ENCODE results near the gene LAMC2.

LAMC2 gene

GRCh38 chr1:183197762-183198161 is 11.7 kb downstream of the LAMC2 start:
- WGBS (ENCODE audit: insufficient coverage) = 92% methylated on average over 4 of the region's 4 CpGs
- Histone ChIP-seq H3K4me3 (ENCODE audit: control insufficient read depth in 1 of 7, extremely low read depth in 1 of 7, insufficient read depth in 4 of 7, low read depth in 2 of 7, low read length in 6 of 7) (no peak overlapping the region), H3K36me3 (ENCODE audit: control insufficient read depth in 4 of 4, insufficient read depth in 4 of 4, low read length in 3 of 4) (no peaks in the 10 kb centered on the region), H3K4me1 (ENCODE audit: control extremely low read depth in 1 of 4, control insufficient read depth in 4 of 4, insufficient read depth in 4 of 4, low read length in 3 of 4) (peaks cover 0 to 11% (median 6%) of the 10 kb centered on the region in 4 experiments), H3K9me3 (ENCODE audit: control extremely low read depth in 1 of 5, control insufficient read depth in 4 of 5, insufficient read depth in 2 of 5, low read depth in 1 of 5, low read length in 4 of 5) (no peaks in the 10 kb centered on the region), H3K27me3 (replicated peaks in 2 of 5; ENCODE audit: control insufficient read depth in 4 of 5, insufficient read depth in 5 of 5, low read length in 4 of 5) (peaks cover 0 to 6% (median 3%) of the 10 kb centered on the region in 5 experiments), H3K27ac (ENCODE audit: insufficient read depth in 1 of 2, low read depth in 1 of 2, low read length in 2 of 2, poor library complexity in 1 of 2, severe bottlenecking in 2 of 2) (no peak overlapping the region)
- DNase-seq = no peak
- ChIA-PET POLR2A (no interaction called here), CTCF (no interaction called here)

- POLR2A ChIA-PET = no interaction called here
- no peak overlapping the region for H3K4me3 ChIP-seq (ENCODE audit: control insufficient read depth in 1 of 7, extremely low read depth in 1 of 7, insufficient read depth in 4 of 7, low read depth in 2 of 7, low read length in 6 of 7)
- DNase-seq = no peak
- no peaks in the 10 kb centered on the region for H3K36me3 ChIP-seq (ENCODE audit: control insufficient read depth in 4 of 4, insufficient read depth in 4 of 4, low read length in 3 of 4)
- CTCF ChIA-PET = no interaction called here
- H3K27ac ChIP-seq (ENCODE audit: insufficient read depth in 1 of 2, low read depth in 1 of 2, low read length in 2 of 2, poor library complexity in 1 of 2, severe bottlenecking in 2 of 2) = no peak overlapping the region
- no peaks in the 10 kb centered on the region for H3K9me3 ChIP-seq (ENCODE audit: control extremely low read depth in 1 of 5, control insufficient read depth in 4 of 5, insufficient read depth in 2 of 5, low read depth in 1 of 5, low read length in 4 of 5)
- H3K4me1 ChIP-seq (ENCODE audit: control extremely low read depth in 1 of 4, control insufficient read depth in 4 of 4, insufficient read depth in 4 of 4, low read length in 3 of 4) = peaks cover 0 to 11% (median 6%) of the 10 kb centered on the region in 4 experiments
- peaks cover 0 to 6% (median 3%) of the 10 kb centered on the region in 5 experiments for H3K27me3 ChIP-seq (replicated peaks in 2 of 5; ENCODE audit: control insufficient read depth in 4 of 5, insufficient read depth in 5 of 5, low read length in 4 of 5)
- 93% methylated on average over 8 of the region's 9 CpGs for WGBS (ENCODE audit: insufficient coverage)
These were observed 12.4 kb downstream of the LAMC2 start for GRCh38 chr1:183198463-183198862.

- no peak for DNase-seq
- peaks cover 0 to 11% (median 6%) of the 10 kb centered on the region in 4 experiments for H3K4me1 ChIP-seq (ENCODE audit: control extremely low read depth in 1 of 4, control insufficient read depth in 4 of 4, insufficient read depth in 4 of 4, low read length in 3 of 4)
- H3K27ac ChIP-seq (ENCODE audit: insufficient read depth in 1 of 2, low read depth in 1 of 2, low read length in 2 of 2, poor library complexity in 1 of 2, severe bottlenecking in 2 of 2) = no peak overlapping the region
- 100% methylated on average over 3 of the region's 3 CpGs for WGBS (ENCODE audit: insufficient coverage)
- POLR2A ChIA-PET = no interaction called here
- no peak overlapping the region for H3K4me3 ChIP-seq (ENCODE audit: control insufficient read depth in 1 of 7, extremely low read depth in 1 of 7, insufficient read depth in 4 of 7, low read depth in 2 of 7, low read length in 6 of 7)
- CTCF ChIA-PET = no interaction called here
- H3K9me3 ChIP-seq (ENCODE audit: control extremely low read depth in 1 of 5, control insufficient read depth in 4 of 5, insufficient read depth in 2 of 5, low read depth in 1 of 5, low read length in 4 of 5) = no peaks in the 10 kb centered on the region
- H3K27me3 ChIP-seq (replicated peaks in 2 of 5; ENCODE audit: control insufficient read depth in 4 of 5, insufficient read depth in 5 of 5, low read length in 4 of 5) = peaks cover 0 to 6% (median 3%) of the 10 kb centered on the region in 5 experiments
- no peaks in the 10 kb centered on the region for H3K36me3 ChIP-seq (ENCODE audit: control insufficient read depth in 4 of 4, insufficient read depth in 4 of 4, low read length in 3 of 4)
These were observed 13.2 kb downstream of the LAMC2 start for GRCh38 chr1:183199304-183199703.

- ChIA-PET POLR2A (no interaction called here), CTCF (no interaction called here)
- Histone ChIP-seq H3K9me3 (ENCODE audit: control extremely low read depth in 1 of 5, control insufficient read depth in 4 of 5, insufficient read depth in 2 of 5, low read depth in 1 of 5, low read length in 4 of 5) (no peaks in the 10 kb centered on the region), H3K4me1 (ENCODE audit: control extremely low read depth in 1 of 4, control insufficient read depth in 4 of 4, insufficient read depth in 4 of 4, low read length in 3 of 4) (peaks cover 0 to under 1% (median 0%) of the 10 kb centered on the region in 4 experiments), H3K27ac (ENCODE audit: insufficient read depth in 1 of 2, low read depth in 1 of 2, low read length in 2 of 2, poor library complexity in 1 of 2, severe bottlenecking in 2 of 2) (no peak overlapping the region), H3K36me3 (ENCODE audit: control insufficient read depth in 4 of 4, insufficient read depth in 4 of 4, low read length in 3 of 4) (no peaks in the 10 kb centered on the region), H3K27me3 (replicated peaks in 2 of 5; ENCODE audit: control insufficient read depth in 4 of 5, insufficient read depth in 5 of 5, low read length in 4 of 5) (peaks cover 0 to 6% (median 3%) of the 10 kb centered on the region in 5 experiments), H3K4me3 (ENCODE audit: control insufficient read depth in 1 of 7, extremely low read depth in 1 of 7, insufficient read depth in 4 of 7, low read depth in 2 of 7, low read length in 6 of 7) (no peak overlapping the region)
- WGBS (ENCODE audit: insufficient coverage) = 100% methylated on average over 2 of the region's 9 CpGs
- no peak for DNase-seq
These were observed 14.4 kb downstream of the LAMC2 start for GRCh38 chr1:183200451-183200850.

- Histone ChIP-seq H3K9me3 (ENCODE audit: control extremely low read depth in 1 of 5, control insufficient read depth in 4 of 5, insufficient read depth in 2 of 5, low read depth in 1 of 5, low read length in 4 of 5) (no peaks in the 10 kb centered on the region), H3K4me1 (ENCODE audit: control extremely low read depth in 1 of 4, control insufficient read depth in 4 of 4, insufficient read depth in 4 of 4, low read length in 3 of 4) (no peaks in the 10 kb centered on the region), H3K4me3 (ENCODE audit: control insufficient read depth in 1 of 7, extremely low read depth in 1 of 7, insufficient read depth in 4 of 7, low read depth in 2 of 7, low read length in 6 of 7) (no peak overlapping the region), H3K27ac (ENCODE audit: insufficient read depth in 1 of 2, low read depth in 1 of 2, low read length in 2 of 2, poor library complexity in 1 of 2, severe bottlenecking in 2 of 2) (no peak overlapping the region), H3K27me3 (replicated peaks in 2 of 5; ENCODE audit: control insufficient read depth in 4 of 5, insufficient read depth in 5 of 5, low read length in 4 of 5) (peaks cover 0 to 6% (median 2%) of the 10 kb centered on the region in 5 experiments), H3K36me3 (ENCODE audit: control insufficient read depth in 4 of 4, insufficient read depth in 4 of 4, low read length in 3 of 4) (no peaks in the 10 kb centered on the region)
- peak in 1 of 3 donors; percentile 20 for DNase-seq
- ChIA-PET CTCF (no interaction called here), POLR2A (no interaction called here)
- WGBS (ENCODE audit: insufficient coverage) = no CpG with 5 or more reads among the region's 3 CpGs
These were observed 17.0 kb downstream of the LAMC2 start for GRCh38 chr1:183203094-183203493.

GRCh38 chr1:183205196-183205781 is 19.2 kb downstream of the LAMC2 start:
- Histone ChIP-seq H3K27ac (ENCODE audit: insufficient read depth in 1 of 2, low read depth in 1 of 2, low read length in 2 of 2, poor library complexity in 1 of 2, severe bottlenecking in 2 of 2) (no peak overlapping the region), H3K4me3 (ENCODE audit: control insufficient read depth in 1 of 7, extremely low read depth in 1 of 7, insufficient read depth in 4 of 7, low read depth in 2 of 7, low read length in 6 of 7) (no peak overlapping the region), H3K4me1 (ENCODE audit: control extremely low read depth in 1 of 4, control insufficient read depth in 4 of 4, insufficient read depth in 4 of 4, low read length in 3 of 4) (no peaks in the 10 kb centered on the region), H3K36me3 (ENCODE audit: control insufficient read depth in 4 of 4, insufficient read depth in 4 of 4, low read length in 3 of 4) (no peaks in the 10 kb centered on the region), H3K9me3 (ENCODE audit: control extremely low read depth in 1 of 5, control insufficient read depth in 4 of 5, insufficient read depth in 2 of 5, low read depth in 1 of 5, low read length in 4 of 5) (no peaks in the 10 kb centered on the region), H3K27me3 (replicated peaks in 2 of 5; ENCODE audit: control insufficient read depth in 4 of 5, insufficient read depth in 5 of 5, low read length in 4 of 5) (peaks cover 0 to 6% (median 0%) of the 10 kb centered on the region in 5 experiments)
- CTCF ChIA-PET = interaction anchor here (0.6 to 1.5 kb wide), 2 partner anchors 19 to 23 kb away, joined by 3 to 5 read pairs; no protein-coding TSS in a partner anchor
- WGBS (ENCODE audit: insufficient coverage) = 95% methylated on average over 3 of the region's 3 CpGs
- DNase-seq = no peak
- POLR2A ChIA-PET = no interaction called here

- Histone ChIP-seq H3K36me3 (ENCODE audit: control insufficient read depth in 4 of 4, insufficient read depth in 4 of 4, low read length in 3 of 4) (no peaks in the 10 kb centered on the region), H3K4me3 (ENCODE audit: control insufficient read depth in 1 of 7, extremely low read depth in 1 of 7, insufficient read depth in 4 of 7, low read depth in 2 of 7, low read length in 6 of 7) (no peak overlapping the region), H3K27me3 (replicated peaks in 2 of 5; ENCODE audit: control insufficient read depth in 4 of 5, insufficient read depth in 5 of 5, low read length in 4 of 5) (no peaks in the 10 kb centered on the region), H3K27ac (ENCODE audit: insufficient read depth in 1 of 2, low read depth in 1 of 2, low read length in 2 of 2, poor library complexity in 1 of 2, severe bottlenecking in 2 of 2) (no peak overlapping the region), H3K4me1 (ENCODE audit: control extremely low read depth in 1 of 4, control insufficient read depth in 4 of 4, insufficient read depth in 4 of 4, low read length in 3 of 4) (no peaks in the 10 kb centered on the region), H3K9me3 (ENCODE audit: control extremely low read depth in 1 of 5, control insufficient read depth in 4 of 5, insufficient read depth in 2 of 5, low read depth in 1 of 5, low read length in 4 of 5) (no peaks in the 10 kb centered on the region)
- ChIA-PET POLR2A (no interaction called here), CTCF (interaction anchor here (0.6 kb wide), 1 partner anchor 101 kb away, joined by 7 read pairs; no protein-coding TSS in a partner anchor)
- no peak for DNase-seq
- WGBS (ENCODE audit: insufficient coverage) = 100% methylated on average over 3 of the region's 6 CpGs
These were observed 20.6 kb downstream of the LAMC2 start for GRCh38 chr1:183206538-183207122.

All from common myeloid progenitor, CD34-positive (primary cell).